ENCODE measurements around the gene AR. TPM values are rescaled to one million over a fixed set of nuclear protein-coding genes. Genes with fewer than 3 reads are reported as not detected.

AR gene
- total and polyA plus RNA-seq, 2 of the 4 experiments (the other 2 are of a cell fraction), result 1.5 to 4.7 TPM

DNA sequence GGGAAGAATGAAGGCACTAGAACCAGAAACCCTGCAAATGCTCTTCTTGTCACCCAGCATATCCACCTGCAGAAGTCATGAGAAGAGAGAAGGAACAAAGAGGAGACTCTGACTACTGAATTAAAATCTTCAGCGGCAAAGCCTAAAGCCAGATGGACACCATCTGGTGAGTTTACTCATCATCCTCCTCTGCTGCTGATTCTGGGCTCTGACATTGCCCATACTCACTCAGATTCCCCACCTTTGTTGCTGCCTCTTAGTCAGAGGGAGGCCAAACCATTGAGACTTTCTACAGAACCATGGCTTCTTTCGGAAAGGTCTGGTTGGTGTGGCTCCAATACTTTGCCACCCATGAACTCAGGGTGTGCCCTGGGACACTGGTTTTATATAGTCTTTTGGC, 181.7 kb downstream of the AR start:
- H3K4me3 ChIP-seq (ENCODE audit: insufficient read depth, low read depth, low read length), result no peak overlapping the region
- H2AFZ ChIP-seq (replicated peaks; ENCODE audit: low read length, poor library complexity), result no peak overlapping the region
- dilution Hi-C loops (cut with HindIII; ENCODE audit: low sequenced_read_pairs, unreplicated experiment) (no loop called here), in situ Hi-C loops (cut with MboI; ENCODE audit: low sequenced_read_pairs) (no loop called here), intact Hi-C loops (cut with micrococcal nuclease) (no loop called here)
- no peak overlapping the region for H4K5ac ChIP-seq (ENCODE audit: low read depth, low read length)
- H2BK20ac ChIP-seq (ENCODE audit: low read depth, low read length), result no peak overlapping the region
- H3K14ac ChIP-seq (replicated peaks; ENCODE audit: low read depth, low read length), result no peak overlapping the region
- no peak overlapping the region for H3K27ac ChIP-seq (ENCODE audit: insufficient read depth, low read length)
- no peak overlapping the region for H2AK9ac ChIP-seq (replicated peaks; ENCODE audit: low read depth, low read length, poor library complexity)
- H3K4me1 ChIP-seq (ENCODE audit: control insufficient read depth, insufficient read depth, low read length), result no peaks in the 10 kb centered on the region
- no peaks in the 10 kb centered on the region for H3K27me3 ChIP-seq (ENCODE audit: control insufficient read depth, insufficient read depth, low read length)
- H2BK5ac ChIP-seq (ENCODE audit: low read depth, low read length, poor library complexity, severe bottlenecking), result no peak overlapping the region
- ATAC-seq (ENCODE audit: low read depth), result no peak
- H3K23ac ChIP-seq (ENCODE audit: low read depth, low read length), result no peak overlapping the region
- H3K56ac ChIP-seq (ENCODE audit: extremely low read depth, insufficient read depth, low read length), result no peak overlapping the region
- no peak overlapping the region for H2AK5ac ChIP-seq (ENCODE audit: low read depth, low read length)
- no peaks in the 10 kb centered on the region; the same call in 1 of the 2 replicates for H3K9me3 ChIP-seq (ENCODE audit: control insufficient read depth, insufficient read depth, low read length)
- H4K91ac ChIP-seq (ENCODE audit: insufficient read depth, low read depth, low read length), result no peak overlapping the region
- no CpG with 5 or more reads among the region's 2 CpGs for WGBS, 2 experiments (ENCODE audit: extremely low coverage in 2 of 2, insufficient read length in 1 of 2)
- BruUV-seq (replicated peaks), result no TSS peak
- no peak overlapping the region for H3K4ac ChIP-seq (ENCODE audit: low read depth, low read length)
- no peak overlapping the region for H3K18ac ChIP-seq (ENCODE audit: low read depth, low read length)
- H3K9me1 ChIP-seq (ENCODE audit: insufficient read depth, low read length), result no peaks in the 10 kb centered on the region
- H3K36me3 ChIP-seq (ENCODE audit: control insufficient read depth, insufficient read depth, low read length), result no peaks in the 10 kb centered on the region
- no peak overlapping the region for H4K8ac ChIP-seq (ENCODE audit: low read depth in 2 of 2, low read length in 2 of 2)
- no peaks in the 10 kb centered on the region for H4K20me1 ChIP-seq (ENCODE audit: insufficient read depth, low read length)
- no peak overlapping the region for H2BK15ac ChIP-seq (ENCODE audit: low read depth, low read length)
- no peak for TF ChIP-seq MXI1 (IDR thresholded peaks at IDR 0.05; ENCODE audit: borderline replicate concordance, low read depth, low read length)
- TF ChIP-seq RAD21 (IDR thresholded peaks at IDR 0.05; ENCODE audit: low read length), result no peak
- no peak for TF ChIP-seq SMC3 (IDR thresholded peaks at IDR 0.05; ENCODE audit: low read depth, low read length)
- no peak for TF ChIP-seq FOS (IDR thresholded peaks at IDR 0.05; ENCODE audit: low read depth, low read length)
- TF ChIP-seq, protein P1, sequence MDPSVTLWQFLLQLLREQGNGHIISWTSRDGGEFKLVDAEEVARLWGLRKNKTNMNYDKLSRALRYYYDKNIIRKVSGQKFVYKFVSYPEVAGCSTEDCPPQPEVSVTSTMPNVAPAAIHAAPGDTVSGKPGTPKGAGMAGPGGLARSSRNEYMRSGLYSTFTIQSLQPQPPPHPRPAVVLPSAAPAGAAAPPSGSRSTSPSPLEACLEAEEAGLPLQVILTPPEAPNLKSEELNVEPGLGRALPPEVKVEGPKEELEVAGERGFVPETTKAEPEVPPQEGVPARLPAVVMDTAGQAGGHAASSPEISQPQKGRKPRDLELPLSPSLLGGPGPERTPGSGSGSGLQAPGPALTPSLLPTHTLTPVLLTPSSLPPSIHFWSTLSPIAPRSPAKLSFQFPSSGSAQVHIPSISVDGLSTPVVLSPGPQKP (IDR thresholded peaks at IDR 0.05; ENCODE audit: borderline replicate concordance, low read depth, low read length), result no peak
- TF ChIP-seq BHLHE40 (IDR thresholded peaks at IDR 0.05; ENCODE audit: low read depth, low read length), result no peak
- no peak for TF ChIP-seq RCOR1 (IDR thresholded peaks at IDR 0.05; ENCODE audit: insufficient replicate concordance, low read length)
- TF ChIP-seq MAZ (IDR thresholded peaks at IDR 0.05; ENCODE audit: borderline replicate concordance, low read depth, low read length), result no peak
- no peak for TF ChIP-seq NFE2L2 (IDR thresholded peaks at IDR 0.05; ENCODE audit: low read depth, low read length)
- TF ChIP-seq, protein P2, sequence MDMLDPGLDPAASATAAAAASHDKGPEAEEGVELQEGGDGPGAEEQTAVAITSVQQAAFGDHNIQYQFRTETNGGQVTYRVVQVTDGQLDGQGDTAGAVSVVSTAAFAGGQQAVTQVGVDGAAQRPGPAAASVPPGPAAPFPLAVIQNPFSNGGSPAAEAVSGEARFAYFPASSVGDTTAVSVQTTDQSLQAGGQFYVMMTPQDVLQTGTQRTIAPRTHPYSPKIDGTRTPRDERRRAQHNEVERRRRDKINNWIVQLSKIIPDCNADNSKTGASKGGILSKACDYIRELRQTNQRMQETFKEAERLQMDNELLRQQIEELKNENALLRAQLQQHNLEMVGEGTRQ (IDR thresholded peaks at IDR 0.05; ENCODE audit: low read depth, low read length), result no peak
- no peak overlapping the region for H3K4me2 ChIP-seq (ENCODE audit: low read depth, low read length)
- no peak overlapping the region for H2BK120ac ChIP-seq (ENCODE audit: low read depth, low read length)
- POLR2A ChIA-PET (ENCODE audit: unreplicated experiment), result no interaction called here
- DNase-seq, result no peak
- CTCF ChIA-PET, result no interaction called here
- no peaks in the 10 kb centered on the region for H3K79me1 ChIP-seq (ENCODE audit: low read depth in 1 of 2, low read length in 2 of 2)
- H3K9ac ChIP-seq (ENCODE audit: low read depth, low read length), result no peak overlapping the region

Measured in IMR-90 (cell line).